ENCODE results near the gene EID2. TPM values are rescaled to one million over a fixed set of nuclear protein-coding genes. Genes with fewer than 3 reads are reported as not detected.

The EID2 gene
- total and polyA plus RNA-seq, 2 of the 13 experiments (the other 11 are each of a cell fraction or from before 2014, with no cell fraction given), result 3.7 to 14.1 TPM

DNA sequence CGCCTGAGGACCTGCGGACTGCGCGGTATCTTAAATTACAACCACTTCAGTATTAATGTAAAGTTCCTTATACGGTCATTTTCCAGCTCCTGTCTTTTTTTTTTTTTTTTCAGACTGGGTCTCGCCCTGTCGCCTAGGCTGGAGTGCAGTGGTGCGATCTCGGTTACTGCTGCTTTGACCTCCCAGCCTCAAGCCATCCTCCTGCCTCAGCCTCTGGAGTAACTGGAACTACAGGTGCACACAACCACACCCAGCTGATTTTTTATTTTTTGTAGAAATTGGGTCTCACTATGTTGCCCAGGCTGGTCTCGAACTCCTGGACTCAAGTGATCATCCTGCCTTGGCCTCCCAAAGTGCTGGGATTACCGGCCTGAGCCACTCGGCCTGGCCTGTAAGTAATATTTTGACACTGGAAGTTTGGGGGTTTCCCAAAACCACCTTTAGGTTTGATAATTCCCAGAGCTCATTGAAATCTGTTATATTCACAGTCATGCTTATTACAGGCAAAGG, 6.9 kb downstream of the EID2 start (continued):
- TF ChIP-seq ZNF317 (CRISPR knock-in tag; IDR thresholded peaks at IDR 0.05) (no peak), GTF2F1 (IDR thresholded peaks at IDR 0.05; ENCODE audit: low read length) (no peak), NFE2L2 (IDR thresholded peaks at IDR 0.05; ENCODE audit: low read length) (no peak), ZNF20 (CRISPR knock-in tag; IDR thresholded peaks at IDR 0.05) (no peak), ZNF230 (CRISPR knock-in tag; IDR thresholded peaks at IDR 0.05) (no peak), ZFYVE20 (CRISPR knock-in tag; IDR thresholded peaks at IDR 0.05; ENCODE audit: borderline replicate concordance, low read depth) (no peak)

- H3K27me3 ChIP-seq (ENCODE audit: control insufficient read depth in 1 of 2, insufficient read depth in 2 of 2, low read length in 2 of 2), result no peaks in the 10 kb centered on the region; a peak in 2 of 5 replicates
- POLR2A ChIA-PET, result interaction anchor here (0.8 to 1.2 kb wide), 4 partner anchors 18 to 134 kb away, joined by 4 to 6 read pairs (median 5); partner anchors contain the start of genes RPS16, SELENOV and SUPT5H
- H3K9ac ChIP-seq (ENCODE audit: insufficient read depth, low read depth, low read length), result peak within 1 kb of the TSS; percentile 80
- peak within 1 kb of the TSS; percentile 94 for H3K4me2 ChIP-seq (ENCODE audit: low read depth, low read length)
- no peaks in the 10 kb centered on the region for H3K9me3 ChIP-seq (ENCODE audit: low read length)
- in situ Hi-C loops (cut with HindIII; ENCODE audit: extremely low pct_ligation_motif_present, low pct_unique_long_range_greater_than_20kb), result loop anchor here (5.0 kb wide), 1 partner anchor 35 kb away; the partner anchor contains the start of gene DLL3
- H3K36me3 ChIP-seq (replicated peaks in 1 of 2; ENCODE audit: control insufficient read depth in 1 of 2, insufficient read depth in 2 of 2, low read length in 2 of 2), result no peaks in the 10 kb centered on the region
- H3K79me2 ChIP-seq (ENCODE audit: insufficient read depth, low read length), result peaks cover 12% of the 10 kb centered on the region
- DNase-seq (ENCODE audit: low spot score), result peak; percentile 91
- ATAC-seq, result peak; percentile 96
- H3K4me1 ChIP-seq (ENCODE audit: insufficient read depth, low read length), result peaks cover 15% of the 10 kb centered on the region
- TSS peak; percentile 71 for BruUV-seq (replicated peaks)
- peak within 1 kb of the TSS; percentile 81 to 93 (median 89) for H3K4me3 ChIP-seq (replicated peaks in 1 of 3; ENCODE audit: insufficient read depth in 1 of 3, low read depth in 2 of 3, low read length in 3 of 3)
- CTCF ChIA-PET (ENCODE audit: low intra/inter-chr PET ratio, low total read pairs), result interaction anchor here (0.7 to 2.3 kb wide), 4 partner anchors 30 to 92 kb away, joined by 3 to 20 read pairs (median 4); no protein-coding TSS in a partner anchor
- peak; percentile 71 for FAIRE-seq
- peak within 1 kb of the TSS; percentile 45 for H3K27ac ChIP-seq (ENCODE audit: extremely low read length, insufficient read depth, low read length)
- no peaks in the 10 kb centered on the region for H4K20me1 ChIP-seq (ENCODE audit: insufficient read depth, low read length)
- intact Hi-C loops (cut with micrococcal nuclease; ENCODE audit: unreplicated experiment), result loop anchor here (1.0 to 10.0 kb wide), 2 partner anchors 58 to 118 kb away; partner anchors contain the start of gene PLEKHG2
- WGBS (ENCODE audit: low lambda C conversion rate), result 0% methylated on average over 2 of the region's 65 CpGs
- H2AFZ ChIP-seq (ENCODE audit: low read length), result no peak within 1 kb of the TSS
- peak; percentile 97 for TF ChIP-seq PHF8 (CRISPR knock-in tag; IDR thresholded peaks at IDR 0.05)
- TF ChIP-seq MTA1 (CRISPR knock-in tag; IDR thresholded peaks at IDR 0.05; ENCODE audit: borderline replicate concordance), result peak; percentile 4; the same call in 1 of the 2 replicates
- TF ChIP-seq CERS6 (CRISPR knock-in tag; IDR thresholded peaks at IDR 0.05), result no peak
- TF ChIP-seq TBL1XR1 (IDR thresholded peaks at IDR 0.05; ENCODE audit: borderline replicate concordance, low read length, partially characterized antibody), result no peak
- 0 out of 2 replicates have a peak, but pooled peaks have one; percentile 38 for TF ChIP-seq RNF2 (conservative IDR thresholded peaks at IDR 0.05; ENCODE audit: low read depth)
- no peak for TF ChIP-seq MLLT10 (CRISPR knock-in tag; IDR thresholded peaks at IDR 0.05)
- TF ChIP-seq ZNF235 (CRISPR knock-in tag; IDR thresholded peaks at IDR 0.05; ENCODE audit: borderline replicate concordance), result no peak
- no peak for TF ChIP-seq ZNF180 (CRISPR knock-in tag; IDR thresholded peaks at IDR 0.05; ENCODE audit: borderline replicate concordance, low read depth)
- peak; percentile 58 for TF ChIP-seq AGO2 (optimal IDR thresholded peaks at IDR 0.05; ENCODE audit: low read depth, low read length)
- TF ChIP-seq RFXANK (CRISPR knock-in tag; IDR thresholded peaks at IDR 0.05), result 0 out of 2 replicates have a peak, but pooled peaks have one; percentile 69
- TF ChIP-seq SNAPC5 (CRISPR knock-in tag; IDR thresholded peaks at IDR 0.05; ENCODE audit: borderline replicate concordance), result no peak
- peak; percentile 61; the same call in 1 of the 3 replicates for TF ChIP-seq MXI1 (IDR thresholded peaks at IDR 0.05; ENCODE audit: borderline replicate concordance, low read depth, low read length)
- TF ChIP-seq ZNF768 (CRISPR knock-in tag; IDR thresholded peaks at IDR 0.05), result peak; percentile 46; the same call in 1 of the 2 replicates
- no peak for TF ChIP-seq HNRNPUL1 (IDR thresholded peaks at IDR 0.05; ENCODE audit: low read depth, low read length)
- TF ChIP-seq, protein P1, sequence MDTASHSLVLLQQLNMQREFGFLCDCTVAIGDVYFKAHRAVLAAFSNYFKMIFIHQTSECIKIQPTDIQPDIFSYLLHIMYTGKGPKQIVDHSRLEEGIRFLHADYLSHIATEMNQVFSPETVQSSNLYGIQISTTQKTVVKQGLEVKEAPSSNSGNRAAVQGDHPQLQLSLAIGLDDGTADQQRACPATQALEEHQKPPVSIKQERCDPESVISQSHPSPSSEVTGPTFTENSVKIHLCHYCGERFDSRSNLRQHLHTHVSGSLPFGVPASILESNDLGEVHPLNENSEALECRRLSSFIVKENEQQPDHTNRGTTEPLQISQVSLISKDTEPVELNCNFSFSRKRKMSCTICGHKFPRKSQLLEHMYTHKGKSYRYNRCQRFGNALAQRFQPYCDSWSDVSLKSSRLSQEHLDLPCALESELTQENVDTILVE (CRISPR knock-in tag; IDR thresholded peaks at IDR 0.05), result peak; percentile 25; the same call in 1 of the 2 replicates
Observed at GRCh38 chr19:39532233-39533002, 7.5 kb downstream of the EID2 start, which contains the start of gene EID2B. EID2B (minus strand) TSS chr19:39532852; CDS start chr19:39532802, 50 bp downstream.

Measured in HepG2 (cell line).